GM23338 (cell line): ENCODE data around the gene DNAJC11.

Experiments
- CTCF ChIP-seq, 2 experiments: fragments of 200-600 bp in 1 of 2; sonication (generic) in 1 of 2; conservative IDR thresholded peaks; 2 replicates each; pipeline versions ENCODE4 v1.5.1 to v1.6.1; 2016 to 2017; ENCODE audit warnings: antibody characterized with exemption in 2 of 2, low read depth in 2 of 2, mild to moderate bottlenecking in 2 of 2, moderate library complexity in 1 of 2
- EZH2 ChIP-seq: fragments of 200-600 bp; sonication (generic); IDR thresholded peaks from one replicate; pipeline ENCODE4 v1.8.0; 2017; ENCODE audit warnings: antibody characterized with exemption, mild to moderate bottlenecking, low read depth; ENCODE audit not compliant: unreplicated experiment
- EZH2phosphoT487 ChIP-seq: fragments of 200-600 bp; sonication (generic); IDR thresholded peaks from one replicate; pipeline ENCODE4 v1.8.1; 2018; ENCODE audit warnings: antibody characterized with exemption; ENCODE audit not compliant: unreplicated experiment

- no peak for TF ChIP-seq EZH2phosphoT487
- no peak for TF ChIP-seq EZH2
- no peak for TF ChIP-seq CTCF (conservative IDR thresholded peaks at IDR 0.05; ENCODE audit: low read depth in 2 of 2)
Measured at GRCh38 chr1:6632588-6633514, 68.8 kb downstream of the DNAJC11 start.
